Measurements from ENCODE around the gene USP48.

Gene USP48

GRCh38 chr1:21743476-21743875, 39.5 kb downstream of the USP48 start:
- DNase-seq, result no peak

DNA sequence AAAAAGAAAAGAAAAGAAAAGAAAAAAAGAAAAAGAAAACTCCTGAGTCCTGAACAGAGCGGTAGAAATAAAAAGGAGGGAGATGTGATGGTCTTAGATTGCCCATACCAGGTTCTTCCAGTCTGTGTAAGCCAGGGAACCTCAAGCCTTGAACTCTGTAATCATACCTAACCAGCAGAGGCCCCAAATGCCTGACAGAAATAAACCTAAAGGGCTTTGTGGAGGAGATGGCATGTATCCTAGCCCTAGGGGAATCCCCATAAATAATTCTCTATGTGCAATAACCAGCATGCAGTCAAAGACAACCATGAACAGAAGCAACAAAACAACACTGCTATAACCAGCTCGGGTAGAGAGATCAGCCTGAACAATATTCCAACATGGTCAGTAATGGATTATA, 40.4 kb downstream of the USP48 start:
- DNase-seq, result no peak

GRCh38 chr1:21741206-21741605, 41.7 kb downstream of the USP48 start:
- DNase-seq, result no peak

DNA sequence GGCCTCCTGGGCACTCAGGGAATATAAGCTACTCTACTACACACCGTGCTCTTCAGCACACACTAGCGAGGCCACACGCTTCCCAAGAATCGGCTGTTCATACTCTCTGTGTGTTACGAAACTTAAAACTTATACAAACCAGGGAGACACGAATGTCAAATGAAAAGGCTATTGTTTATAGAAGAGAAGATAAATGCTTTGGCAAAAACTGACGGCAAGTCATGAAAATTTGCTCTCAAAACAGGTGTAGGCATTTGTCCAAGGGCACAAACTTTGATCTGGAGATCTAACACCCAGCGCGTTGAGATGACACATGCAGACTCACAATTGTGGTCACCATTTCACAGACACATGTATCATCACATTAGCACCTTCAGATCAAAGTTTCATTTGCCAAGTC, 46.1 kb downstream of the USP48 start:
- DNase-seq, result no peak

DNA sequence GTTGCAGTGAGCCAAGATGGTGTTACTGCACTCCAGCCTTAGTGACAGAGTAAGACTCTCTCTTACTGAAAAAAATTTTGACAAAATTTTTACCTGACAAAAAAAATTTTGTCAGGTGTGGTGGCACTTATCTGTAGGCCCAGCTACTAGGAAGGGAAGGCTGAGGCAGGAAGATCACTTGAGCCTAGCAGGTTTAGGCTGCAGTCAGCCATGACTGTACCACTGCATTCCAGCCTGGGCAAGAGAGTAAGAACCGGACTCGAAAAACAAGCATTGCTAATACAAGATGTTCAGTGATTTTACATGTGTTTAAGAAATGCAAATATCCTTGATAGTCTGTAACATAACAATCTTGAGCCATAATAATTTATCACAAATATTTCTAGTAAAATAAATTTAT, 46.9 kb downstream of the USP48 start:
- DNase-seq, result no peak

GRCh38 chr1:21734526-21734925, 48.4 kb downstream of the USP48 start:
- no peak for DNase-seq

DNA sequence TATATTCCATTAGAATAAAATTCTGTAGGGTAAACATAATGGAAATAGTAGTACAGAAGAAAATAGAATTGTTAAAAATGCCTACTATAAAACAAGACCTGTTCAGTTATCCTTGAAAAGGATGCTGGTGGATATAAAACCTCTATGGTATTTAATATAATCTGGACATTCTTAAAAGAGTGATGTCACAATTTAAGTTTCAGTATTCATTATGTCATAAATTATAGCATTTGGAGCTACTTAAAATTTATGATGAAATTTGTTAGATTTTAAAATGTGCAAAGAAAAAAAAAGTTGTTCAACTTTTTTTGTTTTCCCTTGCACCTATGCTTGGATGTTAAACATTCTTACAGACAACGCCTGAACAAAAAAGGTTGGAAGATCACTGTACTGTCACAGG, 50.3 kb downstream of the USP48 start:
- DNase-seq, result no peak

- no peak for DNase-seq
These were observed 57.1 kb downstream of the USP48 start for GRCh38 chr1:21725748-21726392.

DNA sequence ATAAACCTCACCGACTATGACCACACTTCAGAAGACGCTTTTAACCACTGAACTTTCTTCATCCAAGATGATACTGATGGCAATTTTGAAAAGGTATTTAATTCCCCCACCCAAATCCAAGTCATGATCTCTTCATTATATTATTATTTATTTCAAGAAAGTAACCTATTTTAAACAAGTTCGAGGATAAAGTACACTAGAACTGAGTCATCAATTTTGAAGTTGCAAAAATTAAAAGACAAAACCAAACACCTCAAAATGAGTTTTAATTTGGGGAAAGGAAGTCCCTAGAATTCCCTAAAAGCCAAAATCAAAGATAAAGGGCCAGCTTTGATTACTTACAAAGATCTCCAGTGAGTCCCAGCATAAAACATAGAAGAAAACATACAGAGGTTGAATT, 58.4 kb downstream of the USP48 start:
- DNase-seq, result no peak

GRCh38 chr1:21724098-21724497, 58.9 kb downstream of the USP48 start:
- DNase-seq, result no peak

DNA sequence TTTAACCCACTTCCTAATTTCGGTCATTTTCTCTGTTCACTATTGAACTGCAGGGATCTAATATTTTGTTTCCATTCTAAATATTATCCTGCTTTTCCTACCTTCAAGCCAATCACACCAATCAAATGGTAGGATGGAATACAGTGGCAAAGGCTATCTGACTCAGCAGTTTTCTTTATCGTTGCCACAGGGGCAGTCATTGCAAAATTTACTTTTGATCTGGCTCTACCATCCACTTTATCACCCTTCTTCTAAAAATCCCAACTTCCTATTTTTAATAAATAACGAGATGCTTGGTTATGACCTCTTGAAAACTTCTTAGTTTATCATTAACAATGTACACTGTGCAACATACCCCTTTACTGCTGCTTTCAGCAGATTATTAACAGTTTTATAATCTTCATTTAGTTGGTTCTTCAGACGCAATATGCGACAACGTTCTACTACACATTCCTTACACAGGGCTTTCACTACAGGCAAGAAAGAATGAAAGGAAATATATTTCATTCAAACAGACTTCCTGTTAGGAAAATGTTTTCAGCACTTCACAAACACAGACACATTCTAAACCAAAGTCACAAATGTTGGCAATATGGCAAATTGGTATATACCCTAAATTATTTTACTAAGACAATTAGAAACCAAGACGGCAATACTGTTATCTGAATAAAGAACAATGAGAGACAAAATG, 61.5 kb downstream of the USP48 start:
- DNase-seq, result no peak

DNA sequence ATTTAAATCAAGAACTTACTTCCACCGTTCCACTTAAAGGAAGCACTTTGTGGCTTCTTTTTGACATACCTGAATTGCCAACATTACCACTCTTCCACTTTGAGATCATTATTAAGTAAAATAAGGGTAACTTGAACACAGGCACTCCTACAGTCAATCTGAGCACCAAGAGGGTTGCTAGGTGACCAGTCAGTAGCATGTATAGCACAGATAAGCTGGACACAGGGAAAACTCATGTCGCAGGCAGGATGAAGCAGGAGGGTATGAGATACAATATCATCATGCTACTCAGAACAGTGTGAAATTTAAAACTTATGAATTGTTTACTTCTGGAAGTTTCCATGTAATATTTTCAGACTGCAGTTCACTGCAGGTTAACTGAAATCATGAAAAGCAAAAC, 66.8 kb downstream of the USP48 start:
- DNase-seq, result no peak

GRCh38 chr1:21707891-21708290, 75.1 kb downstream of the USP48 start:
- DNase-seq, result no peak

GRCh38 chr1:21707086-21707840, 75.7 kb downstream of the USP48 start:
- no peak for DNase-seq

- DNase-seq, result no peak
These were observed 76.7 kb downstream of the USP48 start for GRCh38 chr1:21706151-21706835.

DNA sequence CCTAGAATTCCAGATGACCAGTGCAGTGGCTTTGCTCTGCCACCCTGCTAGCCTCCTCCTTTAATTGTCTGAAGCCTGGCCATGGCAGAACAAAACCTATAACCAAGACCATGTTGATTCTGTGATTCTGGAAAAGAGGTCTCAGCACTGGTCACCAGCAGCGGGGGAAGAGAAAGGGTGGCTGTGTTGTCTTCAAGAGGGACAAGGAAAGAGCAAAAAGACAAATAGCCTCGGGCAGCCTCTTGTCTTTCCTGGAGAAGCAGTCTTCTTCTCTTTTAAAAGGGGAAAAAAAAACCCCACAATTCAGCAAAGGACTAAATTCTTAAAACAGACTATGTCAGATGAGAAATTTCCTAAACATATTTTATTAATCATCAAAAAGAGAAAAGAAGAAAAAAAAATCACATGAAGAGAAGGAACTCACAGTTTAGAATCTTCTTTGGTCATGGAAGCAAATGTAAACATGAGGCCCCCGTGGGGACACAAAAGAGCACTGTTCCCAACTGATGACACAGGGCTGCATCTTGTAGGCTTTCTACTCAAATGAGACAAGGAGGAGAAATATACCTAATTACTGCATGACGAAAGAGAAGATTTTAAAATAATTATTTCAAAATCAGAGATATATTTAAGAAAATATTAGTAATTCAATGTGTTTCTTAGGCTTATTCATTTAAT, 77.5 kb downstream of the USP48 start:
- no peak for DNase-seq

DNA sequence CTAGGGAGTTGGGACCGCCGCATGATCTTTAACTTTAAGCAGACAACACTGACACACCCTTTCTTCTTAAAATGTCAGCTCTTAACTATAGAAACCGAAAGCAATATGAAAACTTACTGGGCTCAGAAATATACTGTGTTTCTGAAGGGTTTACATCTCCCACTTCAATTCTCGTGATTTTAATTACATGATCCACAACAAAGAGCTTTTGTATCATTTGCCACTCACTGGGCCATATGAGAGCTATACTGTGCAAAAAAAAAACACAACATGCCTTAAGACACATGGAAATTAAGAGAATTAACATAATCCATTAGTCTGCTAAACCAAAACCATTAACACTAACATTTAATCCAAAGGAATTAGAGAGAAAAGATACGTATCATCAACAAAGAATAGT, 78.8 kb downstream of the USP48 start:
- no peak for DNase-seq

- DNase-seq, result no peak
These were observed 79.5 kb downstream of the USP48 start for GRCh38 chr1:21703318-21703963.

DNA sequence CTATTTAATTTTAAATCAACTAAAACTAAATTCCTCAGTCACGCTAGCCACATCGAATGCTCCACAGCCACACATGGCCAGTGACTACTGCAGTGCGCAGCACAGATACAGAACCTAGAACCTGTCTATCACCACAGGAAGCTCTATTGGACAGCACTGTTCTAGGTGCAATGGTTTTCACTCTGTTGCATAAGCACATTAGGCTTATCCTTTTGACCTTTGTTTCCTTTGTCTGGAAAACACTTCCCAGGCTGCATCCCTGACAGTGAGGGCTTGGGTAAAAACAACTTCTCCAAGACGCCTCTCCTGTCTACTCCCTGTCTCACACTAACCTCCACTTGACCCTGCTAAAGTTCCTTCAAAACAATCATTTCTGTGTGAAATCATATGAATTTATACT, 80.2 kb downstream of the USP48 start:
- DNase-seq, result no peak

- DNase-seq, result no peak
These were observed 81.5 kb downstream of the USP48 start for GRCh38 chr1:21701401-21701800.

GRCh38 chr1:21700094-21700493, 82.9 kb downstream of the USP48 start:
- no peak for DNase-seq

- DNase-seq, result no peak
These were observed 86.0 kb downstream of the USP48 start for GRCh38 chr1:21696931-21697330.

Measured in cerebellar nuclear complex (tissue), 1 donor.